ENCODE results near the gene PHACTR1.
"Not testable (repeated sequence)": the region's sequence is repeated elsewhere in the genome, so short reads cannot be mapped to it uniquely, and the experiment has no call there.

PHACTR1 gene

DNA sequence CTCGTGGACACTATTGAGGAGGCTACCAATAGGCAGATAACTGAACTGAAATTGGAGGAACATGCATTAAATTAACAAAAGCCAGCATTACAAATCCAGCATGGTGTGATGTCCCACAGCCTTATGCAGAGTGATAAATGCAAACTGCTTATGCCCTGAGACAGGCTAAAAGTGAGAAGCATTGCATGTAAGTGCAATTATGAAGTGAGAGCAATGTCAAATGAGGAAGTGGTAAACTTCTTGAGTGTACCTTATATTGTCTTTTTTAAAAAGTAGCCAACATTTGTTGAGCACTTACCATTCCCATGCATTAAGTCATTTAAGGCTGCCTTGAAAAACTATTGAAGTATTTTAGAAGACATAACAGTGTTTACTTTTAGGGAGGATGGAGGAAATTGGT, 399.6 kb downstream of the PHACTR1 start:
- no peaks in the 10 kb centered on the region for H3K79me2 ChIP-seq (ENCODE audit: control insufficient read depth, insufficient read depth, low read length, unreplicated experiment)
- no peak overlapping the region for H2AFZ ChIP-seq (ENCODE audit: low read length, unreplicated experiment)
- no peaks in the 10 kb centered on the region for H3K36me3 ChIP-seq (ENCODE audit: insufficient read depth, low read length)
- H3K4me3 ChIP-seq (ENCODE audit: low read depth, low read length): no peak overlapping the region
- H3K27ac ChIP-seq (ENCODE audit: low read depth, low read length): no peak overlapping the region
- H3K4me1 ChIP-seq (ENCODE audit: control insufficient read depth, insufficient read depth, low read length, unreplicated experiment): no peaks in the 10 kb centered on the region
- no peaks in the 10 kb centered on the region for H3K27me3 ChIP-seq (ENCODE audit: insufficient read depth, low read length)

DNA sequence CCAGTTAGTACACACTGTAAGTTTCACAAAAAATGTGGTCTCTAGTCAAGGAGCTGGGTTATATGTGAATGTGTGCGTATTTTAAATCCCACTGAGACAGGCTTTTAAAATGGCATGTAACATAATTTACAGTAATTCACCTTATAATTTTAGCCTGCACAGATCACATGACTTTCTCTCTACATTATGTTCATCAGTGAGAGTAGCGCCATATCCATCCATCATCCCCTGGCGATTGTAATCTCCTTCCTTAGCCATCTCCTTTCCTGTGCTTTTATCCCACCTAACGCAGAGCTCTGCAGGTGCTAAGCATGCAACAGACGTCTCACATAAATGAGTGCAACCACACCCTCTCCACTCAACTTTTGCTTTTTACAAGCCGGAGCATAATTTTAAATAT, 401.0 kb downstream of the PHACTR1 start:
- Histone ChIP-seq H3K4me3 (ENCODE audit: low read depth, low read length) (no peak overlapping the region), H3K79me2 (ENCODE audit: control insufficient read depth, insufficient read depth, low read length, unreplicated experiment) (no peaks in the 10 kb centered on the region), H3K27me3 (ENCODE audit: insufficient read depth, low read length) (no peaks in the 10 kb centered on the region), H3K4me1 (ENCODE audit: control insufficient read depth, insufficient read depth, low read length, unreplicated experiment) (no peaks in the 10 kb centered on the region), H3K36me3 (ENCODE audit: insufficient read depth, low read length) (no peaks in the 10 kb centered on the region), H3K27ac (ENCODE audit: low read depth, low read length) (no peak overlapping the region), H2AFZ (ENCODE audit: low read length, unreplicated experiment) (no peak overlapping the region)

DNA sequence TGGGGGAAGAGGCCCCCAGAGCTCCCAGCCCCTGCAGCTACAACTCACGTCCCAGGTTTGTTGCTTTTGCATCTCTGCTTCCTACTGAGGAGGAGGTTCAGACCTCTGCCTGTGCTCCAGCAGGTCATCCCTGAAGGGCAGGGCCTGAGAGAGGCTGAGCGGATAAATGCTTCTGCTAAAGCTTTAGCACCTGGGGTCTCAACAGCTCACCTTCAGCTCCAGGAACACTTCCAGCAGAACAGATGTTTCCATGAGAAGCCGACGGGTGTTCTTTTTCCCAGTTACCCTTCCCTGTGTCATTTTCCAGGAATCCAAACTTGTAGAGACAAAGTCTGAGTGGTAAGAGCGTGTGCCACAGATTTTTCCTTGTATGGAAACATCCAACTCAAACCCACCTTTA, 403.0 kb downstream of the PHACTR1 start:
- no peak overlapping the region for H2AFZ ChIP-seq (ENCODE audit: low read length, unreplicated experiment)
- no peaks in the 10 kb centered on the region for H3K4me1 ChIP-seq (ENCODE audit: control insufficient read depth, insufficient read depth, low read length, unreplicated experiment)
- H3K79me2 ChIP-seq (ENCODE audit: control insufficient read depth, insufficient read depth, low read length, unreplicated experiment): no peaks in the 10 kb centered on the region
- no peak overlapping the region for H3K4me3 ChIP-seq (ENCODE audit: low read depth, low read length)
- H3K27me3 ChIP-seq (ENCODE audit: insufficient read depth, low read length): no peaks in the 10 kb centered on the region
- no peak overlapping the region for H3K27ac ChIP-seq (ENCODE audit: low read depth, low read length)
- no peaks in the 10 kb centered on the region for H3K36me3 ChIP-seq (ENCODE audit: insufficient read depth, low read length)

DNA sequence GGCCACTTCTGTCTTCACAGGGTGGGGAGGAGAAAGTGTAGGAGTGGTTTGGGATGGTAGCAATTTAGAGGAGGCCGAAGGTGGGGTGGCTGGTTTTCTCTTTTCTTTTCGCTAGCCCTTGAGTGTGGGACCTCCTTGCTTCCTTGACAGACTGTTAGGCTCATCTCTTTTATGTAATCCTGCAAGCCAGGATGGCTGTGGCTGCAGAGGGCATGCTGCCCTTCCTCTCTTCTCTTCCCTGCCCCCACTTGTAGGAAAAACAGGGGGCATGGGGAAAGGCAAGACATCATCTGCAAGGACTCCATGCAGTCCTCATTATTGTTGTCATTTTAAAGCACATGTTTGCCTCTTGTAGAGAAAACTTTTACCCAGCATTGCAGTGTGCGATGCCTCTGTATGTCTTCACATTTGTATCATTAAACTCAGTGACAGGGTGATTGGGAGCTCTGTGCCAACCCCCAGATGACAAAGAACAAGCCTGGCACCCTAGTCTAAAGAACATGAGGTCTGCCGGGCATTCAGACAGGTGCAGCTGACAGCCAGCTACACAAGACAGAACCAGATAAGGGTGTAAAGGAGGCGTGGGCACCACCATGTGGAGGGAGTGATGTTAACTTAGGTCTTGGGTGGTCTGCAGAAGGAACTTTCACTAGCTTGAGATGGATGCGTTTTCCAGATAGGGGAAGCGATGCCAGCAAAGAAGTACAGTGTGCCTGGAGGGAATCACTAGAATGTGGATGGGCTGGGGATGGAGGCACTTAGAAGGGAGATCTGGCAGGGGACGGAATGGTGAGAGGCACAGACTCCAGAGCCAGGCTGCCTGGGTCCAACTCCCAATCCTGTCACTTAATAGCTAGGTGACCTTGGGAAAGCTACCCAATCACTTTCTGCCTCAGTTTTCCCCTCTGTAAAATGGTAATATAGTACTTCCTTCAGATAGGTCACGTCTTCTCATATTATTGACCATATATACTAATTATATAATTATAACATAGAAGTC, 404.2 kb downstream of the PHACTR1 start:
- Histone ChIP-seq H3K4me3 (ENCODE audit: low read depth, low read length) (no peak overlapping the region), H2AFZ (ENCODE audit: low read length, unreplicated experiment) (no peak overlapping the region)

DNA sequence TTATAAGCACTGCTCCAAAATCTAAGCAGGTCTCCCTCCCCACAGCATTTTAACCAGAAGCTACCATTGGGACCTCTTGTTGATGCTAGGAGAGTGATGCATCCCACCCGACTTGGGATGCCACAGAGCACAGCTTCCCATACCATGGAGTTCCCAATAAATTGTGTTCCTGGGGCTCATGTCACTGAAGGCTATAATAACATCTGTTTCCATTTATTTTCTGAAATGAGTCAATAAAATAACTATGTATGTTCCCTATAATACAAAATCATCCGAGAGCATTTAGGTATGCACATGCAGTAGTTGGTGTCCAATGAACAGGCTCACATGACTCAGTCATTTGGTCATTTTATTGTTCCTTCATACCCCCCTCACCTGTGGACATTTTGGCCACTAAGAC, 407.6 kb downstream of the PHACTR1 start:
- H3K4me1 ChIP-seq (ENCODE audit: control insufficient read depth, insufficient read depth, low read length, unreplicated experiment): no peaks in the 10 kb centered on the region
- H3K79me2 ChIP-seq (ENCODE audit: control insufficient read depth, insufficient read depth, low read length, unreplicated experiment): no peaks in the 10 kb centered on the region
- no peaks in the 10 kb centered on the region for H3K36me3 ChIP-seq (ENCODE audit: insufficient read depth, low read length)
- H2AFZ ChIP-seq (ENCODE audit: low read length, unreplicated experiment): no peak overlapping the region
- no peak overlapping the region for H3K4me3 ChIP-seq (ENCODE audit: low read depth, low read length)
- no peaks in the 10 kb centered on the region for H3K27me3 ChIP-seq (ENCODE audit: insufficient read depth, low read length)
- no peak overlapping the region for H3K27ac ChIP-seq (ENCODE audit: low read depth, low read length)

More for the DNA sequence above, 404.2 kb downstream of the PHACTR1 start:
- H3K27me3 ChIP-seq (ENCODE audit: insufficient read depth, low read length): no peaks in the 10 kb centered on the region
- H3K79me2 ChIP-seq (ENCODE audit: control insufficient read depth, insufficient read depth, low read length, unreplicated experiment): no peaks in the 10 kb centered on the region
- no peaks in the 10 kb centered on the region for H3K36me3 ChIP-seq (ENCODE audit: insufficient read depth, low read length)
- H3K4me1 ChIP-seq (ENCODE audit: control insufficient read depth, insufficient read depth, low read length, unreplicated experiment): no peaks in the 10 kb centered on the region
- H3K27ac ChIP-seq (ENCODE audit: low read depth, low read length): no peak overlapping the region

DNA sequence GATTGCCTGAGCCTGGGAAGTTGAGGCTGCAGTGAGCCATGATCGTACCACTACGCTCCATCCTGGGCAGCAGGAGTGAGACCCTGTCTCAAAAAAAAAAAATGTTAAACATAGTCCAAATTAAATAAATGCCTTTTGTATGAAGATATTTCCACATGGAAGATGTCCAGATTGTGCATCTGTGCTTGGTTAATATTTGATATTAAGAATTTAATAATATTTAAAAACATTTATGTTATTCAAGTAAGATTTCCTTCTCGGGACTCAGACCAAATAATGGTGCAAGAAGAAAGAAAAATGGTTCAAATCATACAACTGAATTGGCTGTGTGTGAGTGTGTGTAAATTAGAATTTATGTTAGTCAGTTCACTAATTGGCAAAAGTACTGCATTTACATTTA, 409.3 kb downstream of the PHACTR1 start:
- Histone ChIP-seq H3K79me2 (ENCODE audit: control insufficient read depth, insufficient read depth, low read length, unreplicated experiment) (no peaks in the 10 kb centered on the region), H3K36me3 (ENCODE audit: insufficient read depth, low read length) (no peaks in the 10 kb centered on the region), H3K4me1 (ENCODE audit: control insufficient read depth, insufficient read depth, low read length, unreplicated experiment) (no peaks in the 10 kb centered on the region), H3K4me3 (ENCODE audit: low read depth, low read length) (no peak overlapping the region), H3K27me3 (ENCODE audit: insufficient read depth, low read length) (no peaks in the 10 kb centered on the region), H2AFZ (ENCODE audit: low read length, unreplicated experiment) (no peak overlapping the region), H3K27ac (ENCODE audit: low read depth, low read length) (no peak overlapping the region)

DNA sequence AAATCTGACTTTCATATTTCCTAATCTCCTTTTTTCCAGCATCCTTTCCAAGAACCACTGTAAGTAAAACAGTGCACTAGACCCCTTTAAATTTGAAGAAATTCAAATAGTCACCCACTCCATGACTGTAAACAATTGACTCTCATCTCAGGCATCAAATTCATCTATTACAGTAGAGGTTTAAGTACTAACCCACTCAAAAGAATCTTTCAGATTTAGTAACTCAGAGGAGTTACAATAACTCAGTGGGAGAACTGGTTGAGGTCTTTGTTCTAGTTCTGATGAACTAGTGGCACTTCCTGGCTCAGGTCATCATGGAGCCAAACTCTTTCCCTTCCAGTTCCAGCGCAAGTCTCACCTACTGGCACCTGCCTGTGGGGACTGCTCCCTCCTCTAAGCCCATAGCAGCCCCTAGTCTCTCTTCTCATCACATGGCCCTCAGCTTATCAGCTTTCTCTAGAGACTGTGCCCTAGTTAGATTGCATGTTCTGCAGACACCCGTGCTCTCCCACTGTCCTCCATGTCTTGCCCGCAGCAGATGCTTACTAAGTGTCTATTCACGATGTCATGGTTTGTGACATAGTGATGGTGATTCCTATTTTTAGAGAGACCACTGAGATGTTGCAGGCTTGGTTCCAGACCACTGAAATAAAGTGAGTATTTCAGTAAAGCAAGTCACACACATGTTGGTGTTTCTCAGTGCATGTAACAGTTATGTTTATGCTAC, 415.5 kb downstream of the PHACTR1 start:
- Histone ChIP-seq H3K27ac (ENCODE audit: low read depth, low read length) (no peak overlapping the region), H3K36me3 (ENCODE audit: insufficient read depth, low read length) (no peaks in the 10 kb centered on the region), H3K27me3 (ENCODE audit: insufficient read depth, low read length) (no peaks in the 10 kb centered on the region), H3K4me1 (ENCODE audit: control insufficient read depth, insufficient read depth, low read length, unreplicated experiment) (no peaks in the 10 kb centered on the region), H3K79me2 (ENCODE audit: control insufficient read depth, insufficient read depth, low read length, unreplicated experiment) (no peaks in the 10 kb centered on the region), H2AFZ (ENCODE audit: low read length, unreplicated experiment) (no peak overlapping the region), H3K4me3 (ENCODE audit: low read depth, low read length) (no peak overlapping the region)

DNA sequence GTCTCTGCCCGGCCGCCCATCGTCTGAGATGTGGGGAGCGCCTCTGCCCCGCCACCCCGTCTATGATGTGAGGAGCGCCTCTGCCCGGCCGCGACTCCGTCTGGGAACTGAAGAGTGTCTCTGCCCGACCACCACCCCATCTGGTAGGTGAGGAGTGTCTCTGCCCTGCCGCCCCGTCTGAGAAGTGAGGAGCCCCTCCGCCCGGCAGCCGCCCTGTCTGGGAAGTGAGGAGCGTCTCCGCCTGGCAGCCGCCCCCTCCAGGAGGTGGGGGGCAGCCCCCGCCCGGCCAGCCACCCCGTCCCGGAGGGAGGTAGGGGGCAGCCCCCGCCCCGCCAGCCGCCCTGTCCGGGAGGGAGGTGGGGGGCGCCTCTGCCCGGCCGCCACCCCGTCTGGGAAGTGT, 417.3 kb downstream of the PHACTR1 start:
- H3K27me3 ChIP-seq (ENCODE audit: insufficient read depth, low read length); H3K79me2 ChIP-seq (ENCODE audit: control insufficient read depth, insufficient read depth, low read length, unreplicated experiment); H3K27ac ChIP-seq (ENCODE audit: low read depth, low read length); H3K4me3 ChIP-seq (ENCODE audit: low read depth, low read length); H3K4me1 ChIP-seq (ENCODE audit: control insufficient read depth, insufficient read depth, low read length, unreplicated experiment); H2AFZ ChIP-seq (ENCODE audit: low read length, unreplicated experiment); H3K36me3 ChIP-seq (ENCODE audit: insufficient read depth, low read length): not testable (repeated sequence)

DNA sequence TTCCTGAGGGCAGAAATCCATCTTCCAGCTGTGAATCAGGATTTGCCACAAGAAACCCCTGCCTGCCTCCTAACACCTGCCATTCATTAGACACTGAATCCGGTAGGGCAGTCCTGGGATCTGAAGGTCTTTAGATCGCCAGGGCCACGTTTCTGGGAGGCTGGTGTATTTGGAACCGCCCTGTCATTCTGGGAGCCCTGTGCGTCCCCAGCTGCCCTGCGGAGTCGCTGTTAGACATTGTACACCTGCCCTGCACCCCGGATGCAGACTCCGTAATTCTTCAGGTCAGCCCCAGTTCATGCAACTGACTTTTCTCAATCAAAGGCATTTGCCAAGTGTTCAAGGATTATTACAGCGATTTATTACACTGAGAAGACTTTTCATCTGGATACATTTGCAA, 418.6 kb downstream of the PHACTR1 start:
- Histone ChIP-seq H2AFZ (ENCODE audit: low read length, unreplicated experiment) (no peak overlapping the region), H3K27me3 (ENCODE audit: insufficient read depth, low read length) (no peaks in the 10 kb centered on the region), H3K79me2 (ENCODE audit: control insufficient read depth, insufficient read depth, low read length, unreplicated experiment) (no peaks in the 10 kb centered on the region), H3K27ac (ENCODE audit: low read depth, low read length) (no peak overlapping the region), H3K4me1 (ENCODE audit: control insufficient read depth, insufficient read depth, low read length, unreplicated experiment) (no peaks in the 10 kb centered on the region), H3K36me3 (ENCODE audit: insufficient read depth, low read length) (no peaks in the 10 kb centered on the region), H3K4me3 (ENCODE audit: low read depth, low read length) (no peak overlapping the region)

DNA sequence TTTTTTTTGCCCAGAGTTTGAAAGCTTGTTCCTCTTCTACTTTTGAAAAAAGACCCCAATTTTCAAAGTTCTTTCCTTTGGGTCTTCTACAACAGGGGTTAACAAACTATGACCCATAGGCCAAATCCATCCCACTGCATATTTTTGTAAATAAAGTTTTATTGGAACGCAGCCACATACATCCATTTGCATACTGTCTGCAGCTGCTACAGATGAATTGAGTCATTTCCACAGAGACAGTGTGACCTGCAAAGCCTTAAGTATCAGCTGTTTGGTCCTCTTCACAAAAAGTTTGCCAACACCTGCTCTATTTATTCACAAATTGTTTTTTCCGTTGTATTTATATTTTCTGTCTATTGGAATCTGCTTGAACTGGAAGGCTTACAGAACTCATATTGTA, 422.6 kb downstream of the PHACTR1 start:
- no peaks in the 10 kb centered on the region for H3K36me3 ChIP-seq (ENCODE audit: insufficient read depth, low read length)
- no peaks in the 10 kb centered on the region for H3K4me1 ChIP-seq (ENCODE audit: control insufficient read depth, insufficient read depth, low read length, unreplicated experiment)
- no peak overlapping the region for H2AFZ ChIP-seq (ENCODE audit: low read length, unreplicated experiment)
- H3K79me2 ChIP-seq (ENCODE audit: control insufficient read depth, insufficient read depth, low read length, unreplicated experiment): no peaks in the 10 kb centered on the region
- H3K27me3 ChIP-seq (ENCODE audit: insufficient read depth, low read length): no peaks in the 10 kb centered on the region
- H3K27ac ChIP-seq (ENCODE audit: low read depth, low read length): no peak overlapping the region
- H3K4me3 ChIP-seq (ENCODE audit: low read depth, low read length): no peak overlapping the region

DNA sequence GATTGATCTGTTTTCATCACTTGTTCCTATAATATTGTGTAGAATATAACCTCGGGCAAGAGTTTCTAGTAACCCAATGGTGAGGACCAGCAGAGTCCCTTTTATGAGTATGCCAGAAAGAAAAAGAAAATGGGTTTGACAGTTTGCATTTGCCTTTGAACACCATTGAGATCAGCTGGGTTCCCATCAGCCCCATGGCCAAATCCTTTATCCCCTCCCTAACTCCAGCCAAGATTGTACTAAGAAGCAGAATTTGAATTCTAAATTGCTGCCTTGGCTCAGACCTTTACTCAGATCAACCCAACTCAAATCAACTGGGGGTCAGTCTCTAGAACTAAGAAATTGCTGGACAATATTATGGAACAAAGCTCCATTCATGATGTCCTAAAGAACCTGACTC, 424.4 kb downstream of the PHACTR1 start:
- no peaks in the 10 kb centered on the region for H3K36me3 ChIP-seq (ENCODE audit: insufficient read depth, low read length)
- H3K27ac ChIP-seq (ENCODE audit: low read depth, low read length): no peak overlapping the region
- no peak overlapping the region for H3K4me3 ChIP-seq (ENCODE audit: low read depth, low read length)
- no peaks in the 10 kb centered on the region for H3K79me2 ChIP-seq (ENCODE audit: control insufficient read depth, insufficient read depth, low read length, unreplicated experiment)
- H2AFZ ChIP-seq (ENCODE audit: low read length, unreplicated experiment): no peak overlapping the region
- no peaks in the 10 kb centered on the region for H3K4me1 ChIP-seq (ENCODE audit: control insufficient read depth, insufficient read depth, low read length, unreplicated experiment)
- H3K27me3 ChIP-seq (ENCODE audit: insufficient read depth, low read length): no peaks in the 10 kb centered on the region

All from ACC112 (cell line).